Progenitor cell of endocrine pancreas (in vitro differentiated cells): ENCODE data around the gene SOX10. TPM values are rescaled to one million over a fixed set of nuclear protein-coding genes. Genes with fewer than 3 reads are reported as not detected.

Experiments
- DNase-seq: peaks from one replicate; pipeline ENCODE4 v3.0.0; 2021; ENCODE audit warnings: low spot score; ENCODE audit not compliant: unreplicated experiment
- H3K27ac Mint-ChIP-seq: 2 replicates; pipeline ENCODE4 v1.8.0; 2021; ENCODE audit warnings: mild to moderate bottlenecking, moderate library complexity, mixed read lengths
- H3K27me3 Mint-ChIP-seq: 2 replicates; pipeline ENCODE4 v1.8.0; 2021; ENCODE audit warnings: mixed read lengths
- H3K36me3 Mint-ChIP-seq: 2 replicates; pipeline ENCODE4 v1.8.0; 2022; ENCODE audit warnings: mixed read lengths; ENCODE audit not compliant: insufficient read depth
- H3K4me1 Mint-ChIP-seq: 2 replicates; pipeline ENCODE4 v1.8.0; 2021; ENCODE audit warnings: low read depth, mixed read lengths
- H3K4me3 Mint-ChIP-seq: 2 replicates; pipeline ENCODE4 v1.8.0; 2021; ENCODE audit warnings: low read depth, mild to moderate bottlenecking, moderate library complexity, mixed read lengths
- H3K9me3 Mint-ChIP-seq: 2 replicates; pipeline ENCODE4 v1.8.0; 2021; ENCODE audit warnings: low read depth, mixed read lengths
- total RNA-seq: library from RNA; stranded (reverse); gene quantifications from 2 replicates; pipeline ENCODE4 v1.2.1, GENCODE V29; 2021
- TF ChIP-seq, protein P1 (sequence below): fragments of 200-600 bp; sonication (generic); IDR thresholded peaks from one replicate; pipeline ENCODE4 v1.5.0; 2021; ENCODE audit warnings: antibody characterized with exemption, mild to moderate bottlenecking; ENCODE audit not compliant: unreplicated experiment

Gene SOX10
- total RNA-seq, 1 donor from 2014 or later = 1.3 TPM

DNA sequence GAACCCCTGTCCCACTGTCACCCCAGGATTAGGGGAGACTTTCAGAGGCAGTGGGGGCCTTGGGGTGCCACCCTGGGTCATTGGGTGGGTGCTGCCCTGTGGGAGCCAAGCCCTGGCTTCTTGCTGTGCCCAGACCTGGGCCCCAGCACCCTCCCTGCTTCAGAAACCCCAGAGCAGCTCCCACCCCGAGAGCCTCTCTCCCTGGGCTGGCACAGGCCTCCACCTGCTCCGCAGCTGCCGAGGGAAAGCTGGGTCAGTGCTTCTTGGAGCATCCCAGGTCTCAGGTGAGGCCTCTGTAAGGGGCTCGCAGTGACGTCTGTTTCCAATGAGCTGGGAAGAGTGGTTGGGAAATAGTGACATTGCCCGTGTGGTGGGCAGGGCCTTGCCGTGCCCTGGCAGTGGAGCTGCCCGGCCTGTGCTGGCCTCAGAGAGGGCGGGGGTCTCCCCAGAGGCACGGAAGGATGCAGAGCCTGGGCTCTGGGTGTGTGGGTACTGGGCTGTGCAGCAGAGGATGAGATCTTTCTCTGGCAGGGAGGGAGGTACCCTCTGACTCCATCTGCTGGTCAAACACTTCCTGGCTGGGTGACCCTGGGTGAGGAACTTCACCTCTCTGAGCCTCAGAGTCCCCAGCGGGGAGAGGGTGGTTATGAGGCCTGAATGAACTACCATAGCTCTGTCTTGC is 53.9 kb downstream of the SOX10 start:
- no peaks in the 10 kb centered on the region for H3K9me3 Mint-ChIP-seq
- no peak for DNase-seq
- H3K4me3 Mint-ChIP-seq = no peak overlapping the region
- no peak overlapping the region for H3K27ac Mint-ChIP-seq
- peaks cover 10% of the 10 kb centered on the region for H3K36me3 Mint-ChIP-seq
- H3K4me1 Mint-ChIP-seq = no peaks in the 10 kb centered on the region
- H3K27me3 Mint-ChIP-seq = no peaks in the 10 kb centered on the region
- TF ChIP-seq, protein P1, sequence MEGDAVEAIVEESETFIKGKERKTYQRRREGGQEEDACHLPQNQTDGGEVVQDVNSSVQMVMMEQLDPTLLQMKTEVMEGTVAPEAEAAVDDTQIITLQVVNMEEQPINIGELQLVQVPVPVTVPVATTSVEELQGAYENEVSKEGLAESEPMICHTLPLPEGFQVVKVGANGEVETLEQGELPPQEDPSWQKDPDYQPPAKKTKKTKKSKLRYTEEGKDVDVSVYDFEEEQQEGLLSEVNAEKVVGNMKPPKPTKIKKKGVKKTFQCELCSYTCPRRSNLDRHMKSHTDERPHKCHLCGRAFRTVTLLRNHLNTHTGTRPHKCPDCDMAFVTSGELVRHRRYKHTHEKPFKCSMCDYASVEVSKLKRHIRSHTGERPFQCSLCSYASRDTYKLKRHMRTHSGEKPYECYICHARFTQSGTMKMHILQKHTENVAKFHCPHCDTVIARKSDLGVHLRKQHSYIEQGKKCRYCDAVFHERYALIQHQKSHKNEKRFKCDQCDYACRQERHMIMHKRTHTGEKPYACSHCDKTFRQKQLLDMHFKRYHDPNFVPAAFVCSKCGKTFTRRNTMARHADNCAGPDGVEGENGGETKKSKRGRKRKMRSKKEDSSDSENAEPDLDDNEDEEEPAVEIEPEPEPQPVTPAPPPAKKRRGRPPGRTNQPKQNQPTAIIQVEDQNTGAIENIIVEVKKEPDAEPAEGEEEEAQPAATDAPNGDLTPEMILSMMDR = no peak

DNA sequence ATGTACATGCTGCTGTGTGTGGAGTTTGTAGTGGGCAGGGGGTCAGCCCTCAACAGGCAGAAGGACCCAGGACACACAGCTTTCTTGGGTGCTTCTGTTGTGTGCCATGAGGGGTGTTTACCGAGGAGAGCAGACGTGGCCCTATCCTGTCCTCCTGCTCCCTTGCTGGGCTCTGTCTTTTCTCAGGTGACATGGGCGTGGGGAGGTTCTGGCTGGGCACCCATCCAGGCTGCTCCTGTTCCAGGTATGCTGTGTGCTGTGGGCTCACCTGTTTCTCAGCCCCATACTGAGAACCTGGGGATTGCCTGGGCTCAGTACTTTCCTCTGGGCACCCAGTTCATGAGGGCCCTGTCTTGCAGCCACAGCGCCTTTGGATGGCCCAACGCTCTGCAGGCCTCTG is 55.0 kb downstream of the SOX10 start:
- Mint-ChIP-seq H3K4me3 (no peak overlapping the region), H3K27ac (no peak overlapping the region), H3K9me3 (no peaks in the 10 kb centered on the region), H3K4me1 (no peaks in the 10 kb centered on the region), H3K36me3 (peaks cover 10% of the 10 kb centered on the region), H3K27me3 (no peaks in the 10 kb centered on the region)
- no peak for DNase-seq
- TF ChIP-seq, protein P1 = no peak

DNA sequence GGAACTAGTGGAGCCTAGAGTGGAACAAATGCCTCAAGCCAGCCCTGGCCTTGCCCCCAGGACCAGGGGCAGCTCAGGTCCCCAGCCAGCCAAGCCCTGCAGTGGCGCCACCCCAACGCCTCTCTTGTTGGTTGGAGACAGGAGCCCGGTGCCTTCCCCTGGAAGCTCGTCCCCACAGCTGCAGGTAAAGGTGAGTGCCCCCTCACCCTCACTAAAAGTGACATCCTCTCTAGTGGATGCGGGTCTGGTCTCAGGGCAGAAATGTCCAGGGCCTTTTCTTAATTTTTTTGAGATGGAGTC is 56.8 kb downstream of the SOX10 start:
- no peak overlapping the region for H3K27ac Mint-ChIP-seq
- no peak overlapping the region for H3K4me3 Mint-ChIP-seq

DNA sequence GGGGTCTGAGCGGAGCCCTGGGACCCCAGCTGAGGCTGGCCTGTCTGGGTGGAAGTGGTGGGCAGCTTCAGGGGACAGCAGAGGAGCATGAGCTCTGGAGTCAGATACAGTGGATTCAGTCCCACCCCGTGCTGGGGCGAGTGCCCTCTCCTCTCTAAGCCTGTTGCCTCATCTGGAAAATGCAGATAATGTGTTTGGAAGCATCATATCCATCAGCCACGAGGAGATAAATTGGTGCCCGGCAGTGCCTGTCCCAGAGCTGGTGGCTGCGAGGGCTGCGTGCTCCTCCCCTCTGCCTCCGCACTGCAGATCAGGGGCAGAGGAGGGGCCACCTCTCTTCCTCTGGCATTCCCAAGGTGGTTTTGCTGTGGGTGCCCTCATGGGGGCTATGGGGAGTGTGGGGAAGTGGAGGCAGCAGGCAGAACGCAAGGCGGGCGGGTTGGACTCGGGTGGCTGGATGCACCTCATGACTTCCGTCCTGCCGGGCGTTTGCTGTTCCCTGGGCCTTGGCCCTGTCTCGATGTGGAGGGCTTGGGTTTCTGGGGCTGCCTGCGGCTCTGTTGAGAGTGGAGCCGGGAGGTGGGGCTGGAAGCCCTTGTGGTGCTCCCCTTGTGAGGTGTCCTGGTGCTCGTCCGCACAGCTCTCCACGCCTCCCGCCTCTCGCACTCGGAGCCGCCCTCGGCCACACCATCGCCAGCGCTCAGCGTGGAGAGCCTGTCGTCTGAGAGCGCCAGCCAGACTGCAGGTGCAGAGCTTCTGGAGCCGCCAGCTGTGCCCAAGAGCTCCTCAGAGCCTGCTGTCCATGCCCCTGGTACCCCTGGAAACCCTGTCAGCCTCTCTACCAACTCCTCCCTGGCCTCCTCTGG is 57.4 kb downstream of the SOX10 start:
- peaks cover 7% of the 10 kb centered on the region for H3K4me1 Mint-ChIP-seq
- no peak overlapping the region for H3K4me3 Mint-ChIP-seq
- TF ChIP-seq, protein P1 = no peak
- no peak overlapping the region for H3K27ac Mint-ChIP-seq
- no peaks in the 10 kb centered on the region for H3K9me3 Mint-ChIP-seq
- no peak for DNase-seq
- H3K27me3 Mint-ChIP-seq = no peaks in the 10 kb centered on the region
- H3K36me3 Mint-ChIP-seq = peaks cover 11% of the 10 kb centered on the region

More for the DNA sequence above, 56.8 kb downstream of the SOX10 start:
- peaks cover 11% of the 10 kb centered on the region for H3K36me3 Mint-ChIP-seq
- peaks cover 7% of the 10 kb centered on the region for H3K4me1 Mint-ChIP-seq
- no peak for DNase-seq
- H3K9me3 Mint-ChIP-seq = no peaks in the 10 kb centered on the region
- TF ChIP-seq, protein P1 = no peak
- H3K27me3 Mint-ChIP-seq = no peaks in the 10 kb centered on the region

DNA sequence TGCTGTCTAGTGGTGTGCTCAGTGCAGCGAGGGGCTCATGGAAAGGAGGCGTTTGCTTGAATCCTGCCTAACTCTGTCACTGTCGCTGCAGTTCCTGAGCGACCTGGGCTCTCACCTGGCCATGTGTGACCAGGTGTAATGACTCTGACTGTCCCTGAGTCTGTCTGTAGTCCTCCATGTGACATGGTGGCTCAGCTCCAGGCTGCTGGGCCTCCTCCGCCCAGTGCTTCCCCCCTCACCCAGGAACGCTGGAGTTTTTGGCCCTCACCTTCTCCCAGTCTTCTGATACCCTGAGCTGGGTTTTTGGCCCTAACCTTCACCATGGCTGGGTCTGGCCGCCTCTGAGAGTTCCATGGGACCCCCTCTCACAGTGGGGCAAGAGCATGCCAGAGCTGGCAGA is 58.0 kb downstream of the SOX10 start:
- no peak overlapping the region for H3K4me3 Mint-ChIP-seq
- H3K9me3 Mint-ChIP-seq = no peaks in the 10 kb centered on the region
- no peak overlapping the region for H3K27ac Mint-ChIP-seq
- peaks cover 7% of the 10 kb centered on the region for H3K4me1 Mint-ChIP-seq
- no peaks in the 10 kb centered on the region for H3K27me3 Mint-ChIP-seq
- no peak for DNase-seq
- TF ChIP-seq, protein P1 = no peak
- peaks cover 13% of the 10 kb centered on the region for H3K36me3 Mint-ChIP-seq
